Epidermal melanocyte (primary cell): ENCODE data around the gene MAGEA1.
"Not testable (repeated sequence)": the region's sequence is repeated elsewhere in the genome, so short reads cannot be mapped to it uniquely, and the experiment has no call there.

Experiments used
- DNase-seq: peaks from one replicate; pipeline ENCODE4 v3.0.0; 2011; ENCODE audit warnings: low spot score; ENCODE audit not compliant: insufficient read length

MAGEA1 gene

GRCh38 chrX:153179131-153179530 lies at the start of gene MAGEA1:
TSS of gene MAGEA1 (plus strand) at chrX:153179284. CDS start at chrX:153182390, 3,106 bp downstream.
- DNase-seq: no peak

GRCh38 chrX:153132924-153133323 lies 46.2 kb upstream of the MAGEA1 start:
- not testable (repeated sequence) for DNase-seq

- not testable (repeated sequence) for DNase-seq
Observed at GRCh38 chrX:153139074-153139473, 40.0 kb upstream of the MAGEA1 start.

- DNase-seq: not testable (repeated sequence)
Observed at GRCh38 chrX:153146288-153146687, 32.8 kb upstream of the MAGEA1 start.

GRCh38 chrX:153153516-153153915 lies 25.6 kb upstream of the MAGEA1 start:
- DNase-seq: no peak

GRCh38 chrX:153157450-153157849 lies 21.6 kb upstream of the MAGEA1 start:
- DNase-seq: no peak

- no peak for DNase-seq
Observed at GRCh38 chrX:153158319-153158718, 20.8 kb upstream of the MAGEA1 start.

GRCh38 chrX:153161952-153162351 lies 17.1 kb upstream of the MAGEA1 start:
- no peak for DNase-seq

- DNase-seq: no peak
Observed at GRCh38 chrX:153164733-153165132, 14.4 kb upstream of the MAGEA1 start.

- not testable (repeated sequence) for DNase-seq
Observed at GRCh38 chrX:153168423-153168822, 10.7 kb upstream of the MAGEA1 start.

- DNase-seq: no peak
Observed at GRCh38 chrX:153181822-153182221, 2.7 kb downstream of the MAGEA1 start.

- no peak for DNase-seq
Observed at GRCh38 chrX:153184787-153185186, 5.7 kb downstream of the MAGEA1 start.

GRCh38 chrX:153190381-153190780 lies 11.3 kb downstream of the MAGEA1 start:
- no peak for DNase-seq

- no peak for DNase-seq
Observed at GRCh38 chrX:153200462-153200861, 21.4 kb downstream of the MAGEA1 start.

- no peak for DNase-seq
Observed at GRCh38 chrX:153206425-153207046, 27.5 kb downstream of the MAGEA1 start.

GRCh38 chrX:153209347-153209746 lies 30.3 kb downstream of the MAGEA1 start:
- DNase-seq: no peak

- DNase-seq: no peak
Observed at GRCh38 chrX:153214934-153215333, 35.9 kb downstream of the MAGEA1 start.

- DNase-seq: no peak
Observed at GRCh38 chrX:153216926-153217325, 37.8 kb downstream of the MAGEA1 start.

GRCh38 chrX:153225438-153226098 lies 46.5 kb downstream of the MAGEA1 start:
- DNase-seq: no peak

- no peak for DNase-seq
Observed at GRCh38 chrX:153226344-153227185, 47.5 kb downstream of the MAGEA1 start.
